HepG2 (cell line): ENCODE data around the gene COL5A2. TPM values are rescaled to one million over a fixed set of nuclear protein-coding genes. Genes with fewer than 3 reads are reported as not detected.

Experiments used
- ATAC-seq: fragments of 200-7000 bp; cut with Tn5 transposase; 3 replicates; pipeline ENCODE4 v1.9.1; 2020; ENCODE audit warnings: mild to moderate bottlenecking, moderate library complexity
- BruUV-seq: library from RNA; stranded (reverse); fragments of 400-500 nt; replicated peaks from 2 replicates; lab custom pipeline; 2021; lab: Mats Ljungman, UMichigan
- CTCF ChIA-PET: fragments of 300-600 bp; formaldehyde crosslinking; extraction: SDS; loops from one replicate; lab custom pipeline; 2021; ENCODE audit warnings: low total read pairs, inconsistent platforms, low intra/inter-chr PET ratio; lab: Yijun Ruan, JAX
- POLR2A ChIA-PET: fragments of 350-600 bp; sonication (Branson Sonifier 250); formaldehyde crosslinking; loops from one replicate; lab custom pipeline; 2020; ENCODE audit warnings: antibody characterized with exemption, inconsistent platforms; lab: Yijun Ruan, JAX
- DNase-seq: peaks from one replicate; pipeline ENCODE4 v3.0.0-alpha.2; 2015; ENCODE audit warnings: low spot score
- FAIRE-seq: peaks from 3 replicates; lab custom pipeline; 2011; peaks lifted over from hg19 to GRCh38; lab: Jason Lieb, UNC
- H2AFZ ChIP-seq: one replicate; pipeline ENCODE4 v1.6.1; 2011; ENCODE audit warnings: low read length, inconsistent platforms
- H3K27ac ChIP-seq: fragments of 300-600 bp; 3 replicates; pipeline ENCODE4 v1.8.0; 2011; ENCODE audit warnings: mixed run types, mild to moderate bottlenecking, mixed read lengths, low read length, inconsistent platforms; ENCODE audit not compliant: insufficient read depth; ENCODE audit errors: extremely low read length
- H3K27me3 ChIP-seq, 2 experiments: fragments of 200-600 bp in 1 of 2; 2 replicates in 1 of 2; 3 replicates in 1 of 2; pipeline versions ENCODE4 v1.6.0 to v1.8.0; 2011; ENCODE audit warnings: low read length in 2 of 2, mild to moderate bottlenecking in 2 of 2, moderate library complexity in 2 of 2, inconsistent platforms in 1 of 2; ENCODE audit not compliant: insufficient read depth in 2 of 2, control insufficient read depth in 1 of 2
- H3K36me3 ChIP-seq, 2 experiments: fragments of 200-600 bp in 1 of 2; replicated peaks in 1 of 2; 2 replicates in 1 of 2; 3 replicates in 1 of 2; pipeline versions ENCODE4 v1.5.1 to v1.8.0; 2011; ENCODE audit warnings: low read length in 2 of 2, inconsistent platforms in 1 of 2; ENCODE audit not compliant: insufficient read depth in 2 of 2, control insufficient read depth in 1 of 2
- H3K4me1 ChIP-seq: 2 replicates; pipeline ENCODE4 v1.5.1; 2012; ENCODE audit warnings: low read length, inconsistent platforms; ENCODE audit not compliant: insufficient read depth
- H3K4me2 ChIP-seq: 2 replicates; pipeline ENCODE4 v1.6.0; 2011; ENCODE audit warnings: low read depth, low read length, inconsistent platforms
- H3K4me3 ChIP-seq, 3 experiments: fragments of 200-600 bp in 1 of 3; sonication (generic), shearing (Covaris generic) in 1 of 3; replicated peaks in 1 of 3; 2 replicates each; pipeline ENCODE4 v1.5.1; 2011 to 2016; ENCODE audit warnings: low read length in 3 of 3, inconsistent platforms in 2 of 3, low read depth in 2 of 3, mild to moderate bottlenecking in 2 of 3, control low read depth in 1 of 3, mixed read lengths in 1 of 3; ENCODE audit not compliant: insufficient read depth in 1 of 3
- H3K79me2 ChIP-seq: one replicate; pipeline ENCODE4 v1.6.1; 2011; ENCODE audit warnings: low read length, inconsistent platforms; ENCODE audit not compliant: insufficient read depth
- H3K9ac ChIP-seq: 2 replicates; pipeline ENCODE4 v1.6.0; 2011; ENCODE audit warnings: mild to moderate bottlenecking, low read depth, low read length, inconsistent platforms; ENCODE audit not compliant: insufficient read depth
- H3K9me3 ChIP-seq: 2 replicates; pipeline ENCODE4 v1.5.1; 2012; ENCODE audit warnings: mild to moderate bottlenecking, low read length
- H4K20me1 ChIP-seq: 2 replicates; pipeline ENCODE4 v1.6.0; 2011; ENCODE audit warnings: inconsistent platforms, mild to moderate bottlenecking, low read length, moderate library complexity; ENCODE audit not compliant: insufficient read depth
- ETV5 ChIP-seq: IDR thresholded peaks from 2 replicates; pipeline ENCODE4 v1.6.1; 2018; ENCODE audit warnings: missing biosample characterization, missing genetic modification reagents, inconsistent platforms, borderline replicate concordance
- GABPA ChIP-seq, 2 experiments: IDR thresholded peaks; 2 replicates each; pipeline ENCODE4 v1.6.1; 2011 to 2016; ENCODE audit warnings: low read depth in 2 of 2, low read length in 1 of 2, missing biosample characterization in 1 of 2, missing genetic modification characterization in 1 of 2
- GTF3A ChIP-seq: sonication (generic); formaldehyde crosslinking; conservative IDR thresholded peaks from 2 replicates; pipeline ENCODE4 v1.4.0; 2020; ENCODE audit warnings: mild to moderate bottlenecking, missing genetic modification reagents
- PPARG ChIP-seq: conservative IDR thresholded peaks from 2 replicates; pipeline ENCODE4 v1.6.1; 2016; ENCODE audit warnings: missing biosample characterization, missing genetic modification reagents
- TBX2 ChIP-seq: sonication (generic); formaldehyde crosslinking; IDR thresholded peaks from 2 replicates; pipeline ENCODE4 v1.5.0; 2020; ENCODE audit warnings: missing genetic modification reagents, mild to moderate bottlenecking, borderline replicate concordance
- ZKSCAN1 ChIP-seq: fragments of 150-350 bp; IDR thresholded peaks from 2 replicates; pipeline ENCODE4 v1.6.1; 2014; ENCODE audit warnings: low read length
- ZNF142 ChIP-seq: sonication (generic); formaldehyde crosslinking; IDR thresholded peaks from 2 replicates; pipeline ENCODE4 v1.4.0; 2020; ENCODE audit warnings: missing genetic modification reagents
- ZNF17 ChIP-seq: sonication (generic); formaldehyde crosslinking; IDR thresholded peaks from 2 replicates; pipeline ENCODE4 v1.5.0; 2020; ENCODE audit warnings: mild to moderate bottlenecking, missing genetic modification reagents
- ZNF232 ChIP-seq: sonication (generic); formaldehyde crosslinking; IDR thresholded peaks from 2 replicates; pipeline ENCODE4 v1.4.0; 2020; ENCODE audit warnings: missing genetic modification reagents, borderline replicate concordance
- ZNF557 ChIP-seq: sonication (generic); formaldehyde crosslinking; IDR thresholded peaks from 2 replicates; pipeline ENCODE4 v1.4.0; 2020; ENCODE audit warnings: missing genetic modification reagents
- ZNF569 ChIP-seq: sonication (generic); formaldehyde crosslinking; IDR thresholded peaks from 2 replicates; pipeline ENCODE4 v1.5.0; 2020; ENCODE audit warnings: mild to moderate bottlenecking, missing genetic modification reagents, moderate library complexity, borderline replicate concordance
- ZNF768 ChIP-seq: sonication (generic); formaldehyde crosslinking; IDR thresholded peaks from 2 replicates; pipeline ENCODE4 v1.4.0; 2020; ENCODE audit warnings: missing genetic modification reagents
- in situ Hi-C: cut with HindIII; loops from 2 replicates; pipeline ENCODE4 v1.10.0; 2017; ENCODE audit warnings: low pct_unique_long_range_greater_than_20kb; ENCODE audit not compliant: extremely low pct_ligation_motif_present
- intact Hi-C: fragments of 100-400 bp; cut with micrococcal nuclease; formaldehyde crosslinking; loops from one replicate; pipeline ENCODE4 v1.10.0; 2022; ENCODE audit not compliant: unreplicated experiment
- polyA plus RNA-seq, 8 experiments: library from polyadenylated mRNA; depleted of rRNA in 3 of 8; stranded (reverse) in 7 of 8; unstranded in 1 of 8; fragments of >200 nt; fragmentation: Illumina TruSeq in 4 of 8; extraction: Trizol in 4 of 8; gene quantifications; 2 replicates each; pipeline versions ENCODE4 v1.2.1 to v1.2.3, GENCODE V29; 2011 to 2016; ENCODE audit warnings: low read depth in 4 of 8, missing spikeins in 1 of 8, mixed read lengths in 1 of 8; ENCODE audit not compliant: insufficient read depth in 1 of 8
- total RNA-seq, 5 experiments: library from RNA; depleted of rRNA; stranded (reverse); fragments of >200 nt; fragmentation: Illumina TruSeq; extraction: Trizol; gene quantifications; 2 replicates each; pipeline ENCODE4 v1.2.3, GENCODE V29; 2016; ENCODE audit warnings: low read depth in 1 of 5

COL5A2 gene
- total and polyA plus RNA-seq, 2 of the 13 experiments (the other 11 are each of a cell fraction or from before 2014, with no cell fraction given) = 0.83 to 1.5 TPM

- no peak overlapping the region for H3K4me3 ChIP-seq
- no peaks in the 10 kb centered on the region for H3K36me3 ChIP-seq
- peaks cover 5% of the 10 kb centered on the region; the same call in 1 of the 2 replicates for H3K4me1 ChIP-seq
- H3K27me3 ChIP-seq = no peaks in the 10 kb centered on the region
- intact Hi-C loops (no loop called here), in situ Hi-C loops (no loop called here)
- FAIRE-seq (no peak), ATAC-seq (no peak), DNase-seq (no peak)
- no peak overlapping the region for H3K27ac ChIP-seq
- no TSS peak for BruUV-seq
- H3K9me3 ChIP-seq = no peaks in the 10 kb centered on the region
- H4K20me1 ChIP-seq = no peaks in the 10 kb centered on the region
- H3K9ac ChIP-seq = no peak overlapping the region
- no peak overlapping the region for H2AFZ ChIP-seq
- POLR2A ChIA-PET = no interaction called here
- H3K79me2 ChIP-seq = no peaks in the 10 kb centered on the region
- CTCF ChIA-PET = no interaction called here
- TF ChIP-seq TBX2 (CRISPR knock-in tag) = no peak
- H3K4me2 ChIP-seq = no peak overlapping the region
Observed at GRCh38 chr2:189069855-189070619, 109.5 kb downstream of the COL5A2 start.

- Histone ChIP-seq H3K4me3 (no peak overlapping the region), H3K4me1 (peaks cover 11% of the 10 kb centered on the region; the same call in 1 of the 2 replicates), H3K27me3 (no peaks in the 10 kb centered on the region), H2AFZ (no peak overlapping the region), H3K79me2 (no peaks in the 10 kb centered on the region), H3K9ac (no peak overlapping the region), H3K36me3 (no peaks in the 10 kb centered on the region), H4K20me1 (no peaks in the 10 kb centered on the region), H3K9me3 (no peaks in the 10 kb centered on the region), H3K4me2 (no peak overlapping the region), H3K27ac (no peak overlapping the region)
- POLR2A ChIA-PET = no interaction called here
- no TSS peak for BruUV-seq
- CTCF ChIA-PET = no interaction called here
- intact Hi-C loops = no loop called here
- DNase-seq = no peak
- FAIRE-seq = no peak
- ATAC-seq = no peak; the same call in 2 of the 3 replicates
- in situ Hi-C loops = no loop called here
- TF ChIP-seq ETV5 (CRISPR knock-in tag) (no peak), ZNF17 (no peak), ZNF569 (CRISPR knock-in tag) (no peak), GTF3A (CRISPR knock-in tag) (no peak), ZNF142 (CRISPR knock-in tag) (no peak), ZNF232 (no peak), ZKSCAN1 (no peak), ZNF768 (no peak), GABPA (IDR thresholded peaks at IDR 0.05; ENCODE audit: low read depth, low read length) (no peak), GABPA (CRISPR knock-in tag; IDR thresholded peaks at IDR 0.05; ENCODE audit: low read depth) (no peak), PPARG (CRISPR knock-in tag) (no peak), ZNF557 (CRISPR knock-in tag) (no peak)
Observed at GRCh38 chr2:189066037-189066436, 113.5 kb downstream of the COL5A2 start.
